GM12864 (cell line): Measurements from ENCODE around the gene FHOD3.
A peak's percentile ranks its signal among the peaks of the same experiment; 100 is the strongest.

Experiments used
- DNase-seq: peaks from one replicate; pipeline ENCODE4 v3.0.0-alpha.2; 2011; ENCODE audit warnings: low read depth
- H3K4me3 ChIP-seq: 2 replicates; pipeline ENCODE4 v1.5.1; 2011; ENCODE audit warnings: mild to moderate bottlenecking, low read depth, low read length, control low read depth
- CTCF ChIP-seq: IDR thresholded peaks from 2 replicates; pipeline ENCODE4 v1.5.1; 2011; ENCODE audit warnings: low read depth, mild to moderate bottlenecking, moderate library complexity, low read length, control low read depth, inconsistent platforms; ENCODE audit errors: missing control alignments

FHOD3 gene

DNA sequence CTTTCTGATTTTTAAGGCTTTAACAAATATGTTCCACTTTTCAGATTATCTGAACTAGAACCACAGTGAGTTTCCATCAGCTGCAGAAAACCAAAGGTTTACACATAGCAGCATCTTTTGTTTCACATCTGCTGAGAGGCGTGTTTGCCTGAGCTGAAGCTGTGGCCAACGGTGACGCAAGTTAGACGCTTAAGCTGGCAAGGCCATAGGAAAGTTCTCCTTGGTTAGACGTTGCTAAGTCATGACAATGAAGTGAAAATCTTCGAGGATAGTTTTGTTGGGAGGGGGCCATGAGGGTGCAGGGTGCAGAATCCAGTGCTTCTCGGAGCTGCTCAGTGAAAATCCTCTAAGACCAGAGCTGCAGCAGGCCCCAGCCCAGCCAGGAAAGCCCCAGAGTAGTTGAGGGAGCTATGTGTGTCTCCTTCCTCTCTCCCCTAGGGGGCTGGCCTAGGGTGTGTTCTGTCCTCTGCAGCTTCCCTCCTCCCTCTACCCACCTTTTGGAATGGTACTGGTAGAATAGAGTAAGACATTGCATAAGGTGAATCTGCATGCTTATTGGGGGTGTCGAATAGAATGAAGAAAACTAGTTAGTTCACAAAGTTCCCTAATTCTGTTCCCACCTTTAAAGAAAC lies 105.4 kb downstream of the FHOD3 start:
- TF ChIP-seq CTCF, result peak; percentile 8
- no peak for DNase-seq
- no peak overlapping the region for H3K4me3 ChIP-seq

DNA sequence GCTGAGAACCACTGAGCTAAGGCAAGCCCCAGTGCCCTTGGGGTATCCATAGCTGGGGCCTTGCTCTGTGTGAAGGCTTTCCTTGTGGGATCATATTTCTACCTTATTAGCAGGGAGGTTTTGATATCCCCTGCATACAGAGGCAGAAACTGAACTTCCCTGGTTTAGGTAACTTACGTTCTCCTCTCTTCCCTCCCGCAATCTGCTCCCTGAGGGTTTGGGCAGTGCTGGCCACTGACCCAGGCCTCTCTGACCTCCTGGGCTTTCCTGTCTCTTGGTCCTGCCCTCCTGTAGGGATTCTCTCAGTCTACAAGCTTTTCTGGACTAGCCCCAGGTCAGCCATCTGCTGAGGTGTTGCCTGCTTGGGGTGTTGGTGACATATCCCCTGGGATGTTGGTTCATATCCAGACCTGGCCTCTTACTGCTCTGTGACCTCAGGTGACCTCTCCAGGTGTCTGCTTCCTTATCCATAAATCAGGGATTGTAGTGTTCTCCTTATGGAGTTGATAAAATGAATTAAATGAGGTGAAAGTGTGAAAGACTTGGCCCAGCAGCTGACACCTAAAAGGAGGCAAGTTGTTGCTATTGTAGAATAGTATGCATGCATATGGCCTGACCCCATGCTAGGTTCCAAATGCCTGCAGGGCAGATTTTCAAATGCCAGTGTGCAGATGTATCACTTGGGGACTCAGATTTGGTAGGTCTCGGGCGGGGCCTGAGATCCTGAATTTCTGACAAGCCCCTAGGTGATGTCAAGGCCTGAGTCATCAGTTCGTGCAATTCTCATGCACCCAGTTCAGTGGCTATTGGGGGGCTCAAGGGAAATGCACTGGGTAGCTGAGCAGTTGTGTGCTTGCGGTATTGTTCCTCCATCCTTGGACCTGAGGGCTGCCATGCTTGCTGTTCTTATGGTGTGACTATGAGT lies 106.6 kb downstream of the FHOD3 start:
- no peak overlapping the region for H3K4me3 ChIP-seq
- no peak for TF ChIP-seq CTCF
- DNase-seq, result no peak

DNA sequence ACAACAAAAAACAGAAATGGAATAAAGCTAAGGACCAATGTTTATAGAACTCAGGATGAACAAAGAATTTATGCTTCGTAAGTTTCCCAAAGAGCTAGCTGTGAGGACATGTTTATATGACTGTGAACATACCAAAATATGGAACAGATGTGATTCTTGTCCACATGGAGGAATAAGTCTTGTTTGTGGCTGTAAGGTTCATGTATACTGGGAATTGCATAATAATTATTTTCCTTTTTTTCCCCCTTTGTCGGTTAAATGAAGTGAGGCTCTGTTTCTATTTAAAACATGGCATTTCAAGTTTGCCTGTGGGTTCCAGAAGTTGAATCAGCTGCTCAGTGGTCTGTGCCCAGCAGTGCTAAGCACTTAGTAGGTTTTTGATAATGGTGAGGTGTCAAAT lies 108.1 kb downstream of the FHOD3 start:
- DNase-seq, result no peak
- no peak overlapping the region for H3K4me3 ChIP-seq
- no peak for TF ChIP-seq CTCF

DNA sequence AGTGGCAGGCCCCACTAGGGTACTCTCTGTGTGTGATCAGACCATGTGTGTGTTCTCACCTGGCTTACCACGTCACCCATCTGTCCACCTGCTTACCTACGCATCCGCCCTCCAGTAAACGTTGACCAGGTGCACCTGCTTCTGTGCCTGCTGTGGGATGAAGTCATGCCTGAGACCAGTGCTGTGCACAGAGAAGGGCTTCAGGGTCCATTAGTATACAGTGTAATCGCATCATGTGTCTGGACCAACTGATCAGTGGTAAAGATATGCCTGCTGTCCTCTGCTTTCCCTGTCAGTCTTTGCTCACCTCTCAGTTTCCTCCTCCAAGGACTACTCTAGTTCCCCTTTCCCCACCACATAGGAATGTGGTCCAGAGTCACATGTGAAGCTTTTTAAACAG lies 109.3 kb downstream of the FHOD3 start:
- H3K4me3 ChIP-seq, result no peak overlapping the region
- TF ChIP-seq CTCF, result no peak
- no peak for DNase-seq

- TF ChIP-seq CTCF, result no peak
- no peak overlapping the region for H3K4me3 ChIP-seq
- no peak for DNase-seq
Measured at GRCh38 chr18:36408606-36409005, 111.1 kb downstream of the FHOD3 start.

- DNase-seq, result no peak
- TF ChIP-seq CTCF, result no peak
- no peak overlapping the region for H3K4me3 ChIP-seq
Measured at GRCh38 chr18:36409779-36410178, 112.3 kb downstream of the FHOD3 start.
